ENCODE data around the gene SLC9A4. TPM values are rescaled to one million over a fixed set of nuclear protein-coding genes. Genes with fewer than 3 reads are reported as not detected.

SLC9A4 gene
- total and polyA plus RNA-seq, 10 of the 15 experiments (the other 5 are each of a cell fraction or from before 2014, with no cell fraction given), result 0.10 TPM; not detected in 9

DNA sequence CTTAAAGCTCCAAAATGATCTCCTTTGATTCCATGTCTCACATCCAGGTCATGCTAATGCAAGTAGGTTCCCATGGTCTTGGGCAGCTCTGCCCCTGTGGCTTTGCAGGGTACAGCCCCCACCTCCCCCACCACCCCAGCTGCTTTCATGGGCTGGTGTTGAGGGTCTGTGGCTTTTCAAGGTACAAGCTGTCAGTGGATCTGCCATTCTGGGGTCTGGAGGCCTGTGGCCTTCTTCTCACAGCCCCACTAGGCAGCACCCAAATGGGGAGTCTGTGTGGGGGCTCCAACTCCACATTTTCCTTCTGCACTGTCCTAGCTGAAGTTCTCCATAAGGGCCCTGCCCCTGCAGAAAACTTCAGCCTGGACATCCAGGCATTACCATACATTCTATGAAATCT lies 19.0 kb downstream of the SLC9A4 start (continued):
- TF ChIP-seq NFYA (IDR thresholded peaks at IDR 0.05; ENCODE audit: borderline replicate concordance, low read depth, low read length), result no peak
- no peak for TF ChIP-seq BACH1 (IDR thresholded peaks at IDR 0.05; ENCODE audit: borderline replicate concordance)
- TF ChIP-seq TBL1XR1 (IDR thresholded peaks at IDR 0.05; ENCODE audit: low read depth, low read length), result no peak
- TF ChIP-seq PAX5 (IDR thresholded peaks at IDR 0.05; ENCODE audit: borderline replicate concordance, low read depth, low read length), result no peak
- no peak for TF ChIP-seq RAD21 (IDR thresholded peaks at IDR 0.05; ENCODE audit: insufficient read depth, low read depth, low read length)

- Histone ChIP-seq H3K4me2 (ENCODE audit: control insufficient read depth, insufficient read depth) (no peak overlapping the region), H3K27ac (ENCODE audit: control insufficient read depth, insufficient read depth) (no peak overlapping the region), H3K36me3 (ENCODE audit: control insufficient read depth in 2 of 2, insufficient read depth in 2 of 2, low read length in 1 of 2) (no peaks in the 10 kb centered on the region), H3K4me1 (ENCODE audit: control insufficient read depth, insufficient read depth, low read length) (no peaks in the 10 kb centered on the region), H3K4me3 (no peak overlapping the region), H2AFZ (ENCODE audit: control insufficient read depth, low read depth, low read length) (no peak overlapping the region), H3K9ac (ENCODE audit: control insufficient read depth, insufficient read depth, low read length) (no peak overlapping the region), H3K9me3 (replicated peaks; ENCODE audit: control insufficient read depth, insufficient read depth, low read length) (peaks cover 1% of the 10 kb centered on the region; the same call in 1 of the 3 replicates), H3K27me3 (replicated peaks in 1 of 2; ENCODE audit: control insufficient read depth in 2 of 2, insufficient read depth in 2 of 2, low read length in 1 of 2) (no peaks in the 10 kb centered on the region), H3K79me2 (ENCODE audit: control insufficient read depth, insufficient read depth, low read length) (no peaks in the 10 kb centered on the region), H4K20me1 (ENCODE audit: control insufficient read depth, insufficient read depth) (no peaks in the 10 kb centered on the region)
- WGBS (ENCODE audit: insufficient coverage, insufficient replicate concordance, low lambda C conversion rate, missing lambda C conversion rate), result 46% methylated on average over 1 of the region's 1 CpG
- in situ Hi-C loops (cut with MboI) (no loop called here), intact Hi-C loops (cut with micrococcal nuclease; ENCODE audit: unreplicated experiment) (no loop called here)
- FAIRE-seq (no peak), ATAC-seq (no peak), DNase-seq (ENCODE audit: low read depth, low spot score) (no peak)
- ChIA-PET SMC1A (ENCODE audit: uncharacterized antibody, unreplicated experiment) (no interaction called here), CTCF (no interaction called here), POLR2A (no interaction called here), RAD21 (ENCODE audit: unreplicated experiment) (no interaction called here)
- BruUV-seq (replicated peaks), result no TSS peak
- no peak for TF ChIP-seq SUPT20H (IDR thresholded peaks at IDR 0.05; ENCODE audit: borderline replicate concordance, control insufficient read depth, low read depth, low read length)
- TF ChIP-seq ZNF622 (IDR thresholded peaks at IDR 0.05), result no peak
- no peak for TF ChIP-seq NR2F1 (conservative IDR thresholded peaks at IDR 0.05)
- TF ChIP-seq, protein P1, sequence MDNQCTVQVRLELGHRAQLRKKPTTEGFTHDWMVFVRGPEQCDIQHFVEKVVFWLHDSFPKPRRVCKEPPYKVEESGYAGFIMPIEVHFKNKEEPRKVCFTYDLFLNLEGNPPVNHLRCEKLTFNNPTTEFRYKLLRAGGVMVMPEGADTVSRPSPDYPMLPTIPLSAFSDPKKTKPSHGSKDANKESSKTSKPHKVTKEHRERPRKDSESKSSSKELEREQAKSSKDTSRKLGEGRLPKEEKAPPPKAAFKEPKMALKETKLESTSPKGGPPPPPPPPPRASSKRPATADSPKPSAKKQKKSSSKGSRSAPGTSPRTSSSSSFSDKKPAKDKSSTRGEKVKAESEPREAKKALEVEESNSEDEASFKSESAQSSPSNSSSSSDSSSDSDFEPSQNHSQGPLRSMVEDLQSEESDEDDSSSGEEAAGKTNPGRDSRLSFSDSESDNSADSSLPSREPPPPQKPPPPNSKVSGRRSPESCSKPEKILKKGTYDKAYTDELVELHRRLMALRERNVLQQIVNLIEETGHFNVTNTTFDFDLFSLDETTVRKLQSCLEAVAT (IDR thresholded peaks at IDR 0.05), result no peak
- no peak for TF ChIP-seq RB1 (IDR thresholded peaks at IDR 0.05; ENCODE audit: borderline replicate concordance)
- no peak for TF ChIP-seq SMAD1 (IDR thresholded peaks at IDR 0.05; ENCODE audit: low read depth, partially characterized antibody)
- TF ChIP-seq KDM1A (IDR thresholded peaks at IDR 0.05; ENCODE audit: borderline replicate concordance), result no peak
- no peak for TF ChIP-seq SIX5 (IDR thresholded peaks at IDR 0.05; ENCODE audit: low read depth, low read length, severe bottlenecking)
- TF ChIP-seq POLR2A (IDR thresholded peaks at IDR 0.05; ENCODE audit: low read depth, low read length), result no peak
- no peak for TF ChIP-seq DPF2 (IDR thresholded peaks at IDR 0.05)
- no peak for TF ChIP-seq MTA3 (IDR thresholded peaks at IDR 0.05; ENCODE audit: borderline replicate concordance, low read length)
- no peak for TF ChIP-seq MYC (IDR thresholded peaks at IDR 0.05; ENCODE audit: insufficient read depth, insufficient read length, insufficient replicate concordance, low read length, severe bottlenecking)
- TF ChIP-seq CTCF (IDR thresholded peaks at IDR 0.05 in 2 of 3, conservative IDR thresholded peaks at IDR 0.05 in 1 of 3; ENCODE audit: control insufficient read depth in 2 of 3, extremely low read depth in 1 of 3, insufficient read depth in 1 of 3, low read depth in 3 of 3, low read length in 3 of 3), result no peak
- TF ChIP-seq IRF4 (IDR thresholded peaks at IDR 0.05; ENCODE audit: low read depth, low read length), result no peak
- no peak for TF ChIP-seq E2F4 (IDR thresholded peaks at IDR 0.05; ENCODE audit: low read depth, low read length)
- TF ChIP-seq EGR1 (IDR thresholded peaks at IDR 0.05; ENCODE audit: borderline replicate concordance in 1 of 2, low read depth in 2 of 2, low read length in 2 of 2), result no peak
- TF ChIP-seq PAX8 (IDR thresholded peaks at IDR 0.05), result no peak
- TF ChIP-seq RAD21 (IDR thresholded peaks at IDR 0.05; ENCODE audit: insufficient read depth, low read depth, low read length), result no peak
Observed at GRCh38 chr2:102494570-102494969, 21.5 kb downstream of the SLC9A4 start.
